OCI-LY7 (cell line): ENCODE measurements around the gene CD207. TPM values are rescaled to one million over a fixed set of nuclear protein-coding genes. Genes with fewer than 3 reads are reported as not detected.

Experiments used
- BruUV-seq: library from RNA; stranded (reverse); fragments of 400-500 nt; replicated peaks from 2 replicates; lab custom pipeline; 2021; lab: Mats Ljungman, UMichigan
- CTCF ChIA-PET: fragments of 300-600 bp; sonication (Branson Sonifier 250); formaldehyde crosslinking; loops from one replicate; lab custom pipeline; 2022; ENCODE audit warnings: antibody characterized with exemption; ENCODE audit not compliant: unreplicated experiment; lab: Charles Lee
- POLR2A ChIA-PET: fragments of 300-600 bp; sonication (Branson Sonifier 250); formaldehyde crosslinking; loops from one replicate; lab custom pipeline; 2022; ENCODE audit warnings: antibody characterized with exemption; lab: Charles Lee
- DNase-seq: peaks from one replicate; pipeline ENCODE4 v3.0.0-alpha.2; 2015; ENCODE audit warnings: low spot score
- H2AFZ ChIP-seq: fragments of 200-600 bp; sonication (generic), shearing (Covaris generic); 2 replicates; pipeline ENCODE4 v1.6.1; 2014; ENCODE audit warnings: mild to moderate bottlenecking, antibody characterized with exemption, low read length, moderate library complexity
- H3K27ac ChIP-seq: fragments of 200-600 bp; sonication (generic); 2 replicates; pipeline ENCODE4 v1.5.1; 2014; ENCODE audit warnings: mixed run types, low read depth, mild to moderate bottlenecking, moderate library complexity, low read length, inconsistent platforms; ENCODE audit not compliant: poor library complexity, severe bottlenecking
- H3K36me3 ChIP-seq: fragments of 200-600 bp; sonication (generic); 2 replicates; pipeline ENCODE4 v1.6.1; 2014; ENCODE audit warnings: mild to moderate bottlenecking, antibody characterized with exemption, low read length, moderate library complexity, mixed read lengths; ENCODE audit not compliant: insufficient read depth
- H3K4me1 ChIP-seq: fragments of 200-600 bp; sonication (generic); 2 replicates; pipeline ENCODE4 v1.5.1; 2014; ENCODE audit warnings: mild to moderate bottlenecking, low read length; ENCODE audit not compliant: insufficient read depth, poor library complexity, severe bottlenecking
- H3K4me2 ChIP-seq: fragments of 200-600 bp; sonication (generic); 2 replicates; pipeline ENCODE4 v1.6.1; 2014; ENCODE audit warnings: mild to moderate bottlenecking, low read length
- H3K4me3 ChIP-seq: fragments of 200-600 bp; sonication (generic); 2 replicates; pipeline ENCODE4 v1.5.1; 2014; ENCODE audit warnings: mild to moderate bottlenecking, low read depth, low read length; ENCODE audit not compliant: poor library complexity, severe bottlenecking
- H3K79me2 ChIP-seq: fragments of 200-600 bp; sonication (generic); 2 replicates; pipeline ENCODE4 v1.6.1; 2016; ENCODE audit warnings: low read depth, mild to moderate bottlenecking, low read length, moderate library complexity, mixed read lengths; ENCODE audit not compliant: insufficient read depth
- H3K9me2 ChIP-seq: fragments of 200-600 bp; sonication (generic); 2 replicates; pipeline ENCODE4 v1.6.1; 2016; ENCODE audit warnings: mild to moderate bottlenecking, low read length, mixed read lengths; ENCODE audit not compliant: insufficient read depth
- H3K9me3 ChIP-seq: fragments of 200-600 bp; sonication (generic); 2 replicates; pipeline ENCODE4 v1.6.1; 2014; ENCODE audit warnings: mild to moderate bottlenecking, mixed run types, low read length, mixed read lengths
- H4K20me1 ChIP-seq: fragments of 200-600 bp; sonication (generic); 2 replicates; pipeline ENCODE4 v1.6.1; 2014; ENCODE audit warnings: mild to moderate bottlenecking, antibody characterized with exemption, low read length, moderate library complexity, mixed read lengths; ENCODE audit not compliant: insufficient read depth
- CTCF ChIP-seq: fragments of 200-600 bp; sonication (generic); conservative IDR thresholded peaks from 2 replicates; pipeline ENCODE4 v1.5.1; 2014; ENCODE audit warnings: mild to moderate bottlenecking, antibody characterized with exemption, low read length, moderate library complexity, mixed read lengths
- EZH2phosphoT487 ChIP-seq: fragments of 200-600 bp; sonication (generic); IDR thresholded peaks from 2 replicates; pipeline ENCODE4 v1.6.1; 2018; ENCODE audit warnings: low read depth, borderline replicate concordance, mild to moderate bottlenecking, mixed run types, antibody characterized with exemption, low read length, moderate library complexity, mixed read lengths
- intact Hi-C: fragments of 100-400 bp; cut with micrococcal nuclease; formaldehyde crosslinking; loops from one replicate; pipeline ENCODE4 v1.10.0; 2022; ENCODE audit not compliant: unreplicated experiment
- total RNA-seq, 2 experiments: library from RNA; depleted of rRNA in 1 of 2; stranded (reverse); fragments of >200 nt in 1 of 2; shearing (Covaris generic) in 1 of 2; gene quantifications; 2 replicates each; pipeline ENCODE4 v1.2.3, GENCODE V29; 2014 to 2022

Gene CD207
- total RNA-seq, 2 experiments from 2014 or later = not detected

GRCh38 chr2:70834881-70835280, 735 bp downstream of the CD207 start:
- no peaks in the 10 kb centered on the region for H3K4me1 ChIP-seq
- H3K79me2 ChIP-seq = no peaks in the 10 kb centered on the region
- no peak overlapping the region for H2AFZ ChIP-seq
- DNase-seq = no peak
- H3K36me3 ChIP-seq = no peaks in the 10 kb centered on the region
- no TSS peak for BruUV-seq
- POLR2A ChIA-PET = no interaction called here
- H3K4me3 ChIP-seq = no peak overlapping the region
- no peaks in the 10 kb centered on the region for H3K9me3 ChIP-seq
- no peak for TF ChIP-seq CTCF
- TF ChIP-seq EZH2phosphoT487 = no peak
- intact Hi-C loops = no loop called here
- no peaks in the 10 kb centered on the region for H3K9me2 ChIP-seq
- CTCF ChIA-PET = no interaction called here
- no peak overlapping the region for H3K4me2 ChIP-seq
- no peak overlapping the region for H3K27ac ChIP-seq
- H4K20me1 ChIP-seq = no peaks in the 10 kb centered on the region

- ChIA-PET CTCF (no interaction called here), POLR2A (no interaction called here)
- BruUV-seq = no TSS peak
- Histone ChIP-seq H3K9me3 (no peaks in the 10 kb centered on the region), H3K36me3 (no peaks in the 10 kb centered on the region), H2AFZ (no peak overlapping the region), H3K4me2 (no peak overlapping the region), H3K9me2 (no peaks in the 10 kb centered on the region), H3K27ac (no peak overlapping the region), H4K20me1 (no peaks in the 10 kb centered on the region), H3K4me3 (no peak overlapping the region), H3K79me2 (no peaks in the 10 kb centered on the region), H3K4me1 (no peaks in the 10 kb centered on the region)
- intact Hi-C loops = no loop called here
- DNase-seq = no peak
- TF ChIP-seq EZH2phosphoT487 (no peak), CTCF (no peak)
These were observed 1.5 kb downstream of the CD207 start for GRCh38 chr2:70834106-70834505.

GRCh38 chr2:70833246-70833645, 2.4 kb downstream of the CD207 start:
- H3K4me1 ChIP-seq = no peaks in the 10 kb centered on the region
- H2AFZ ChIP-seq = no peak overlapping the region
- no peak overlapping the region for H3K4me2 ChIP-seq
- no peaks in the 10 kb centered on the region for H3K36me3 ChIP-seq
- H3K9me3 ChIP-seq = no peaks in the 10 kb centered on the region
- DNase-seq = no peak
- no peaks in the 10 kb centered on the region for H3K9me2 ChIP-seq
- POLR2A ChIA-PET = no interaction called here
- no peaks in the 10 kb centered on the region for H4K20me1 ChIP-seq
- intact Hi-C loops = no loop called here
- H3K79me2 ChIP-seq = no peaks in the 10 kb centered on the region
- CTCF ChIA-PET = no interaction called here
- no TSS peak for BruUV-seq
- no peak overlapping the region for H3K4me3 ChIP-seq
- no peak for TF ChIP-seq EZH2phosphoT487
- H3K27ac ChIP-seq = no peak overlapping the region
